Effector CD4-positive, alpha-beta T cell (primary cell): ENCODE data around the gene GPRIN2. TPM values are rescaled to one million over a fixed set of nuclear protein-coding genes. Genes with fewer than 3 reads are reported as not detected.
"Not testable (repeated sequence)": the region's sequence is repeated elsewhere in the genome, so short reads cannot be mapped to it uniquely, and the experiment has no call there.

Source experiments
- DNase-seq: peaks from one replicate; pipeline ENCODE4 v3.0.0-alpha.2; 2020
- total RNA-seq: gene quantifications from one replicate; lab custom pipeline; 2026; lab: John Stamatoyannopoulos, UW

GPRIN2 gene
- total RNA-seq, result not detected

GRCh38 chr10:46556515-46557318 is at the start of gene GPRIN2:
Gene GPRIN2 (minus strand): TSS chr10:46556658. CDS start chr10:46550736, 5,922 bp downstream.
- DNase-seq, result no peak

GRCh38 chr10:46600516-46600915 is 44.1 kb upstream of the GPRIN2 start:
- DNase-seq, result not testable (repeated sequence)

- not testable (repeated sequence) for DNase-seq
Observed at GRCh38 chr10:46597616-46598246, 41.3 kb upstream of the GPRIN2 start.

- not testable (repeated sequence) for DNase-seq
Observed at GRCh38 chr10:46596570-46596969, 40.1 kb upstream of the GPRIN2 start.

- not testable (repeated sequence) for DNase-seq
Observed at GRCh38 chr10:46594453-46595063, 38.1 kb upstream of the GPRIN2 start.

GRCh38 chr10:46593307-46593706 is 36.8 kb upstream of the GPRIN2 start:
- DNase-seq, result not testable (repeated sequence)

GRCh38 chr10:46591053-46591452 is 34.6 kb upstream of the GPRIN2 start:
- DNase-seq, result not testable (repeated sequence)

GRCh38 chr10:46589589-46589988 is 33.1 kb upstream of the GPRIN2 start:
- not testable (repeated sequence) for DNase-seq

- DNase-seq, result not testable (repeated sequence)
Observed at GRCh38 chr10:46588221-46588620, 31.8 kb upstream of the GPRIN2 start.

- DNase-seq, result not testable (repeated sequence)
Observed at GRCh38 chr10:46587546-46587945, 31.1 kb upstream of the GPRIN2 start.

GRCh38 chr10:46585246-46585645 is 28.8 kb upstream of the GPRIN2 start:
- not testable (repeated sequence) for DNase-seq

GRCh38 chr10:46584196-46584595 is 27.7 kb upstream of the GPRIN2 start:
- not testable (repeated sequence) for DNase-seq

- not testable (repeated sequence) for DNase-seq
Observed at GRCh38 chr10:46582568-46582967, 26.1 kb upstream of the GPRIN2 start.

- DNase-seq, result not testable (repeated sequence)
Observed at GRCh38 chr10:46581997-46582396, 25.5 kb upstream of the GPRIN2 start.

GRCh38 chr10:46579378-46579777 is 22.9 kb upstream of the GPRIN2 start:
- not testable (repeated sequence) for DNase-seq

- DNase-seq, result not testable (repeated sequence)
Observed at GRCh38 chr10:46578474-46579178, 22.2 kb upstream of the GPRIN2 start, which contains the start of gene SYT15. Gene SYT15 (plus strand): TSS chr10:46579128. CDS start chr10:46579169, 41 bp downstream.

- not testable (repeated sequence) for DNase-seq
Observed at GRCh38 chr10:46577624-46578473, 21.4 kb upstream of the GPRIN2 start.

- DNase-seq, result not testable (repeated sequence)
Observed at GRCh38 chr10:46573884-46574283, 17.4 kb upstream of the GPRIN2 start.

- DNase-seq, result not testable (repeated sequence)
Observed at GRCh38 chr10:46573314-46573713, 16.9 kb upstream of the GPRIN2 start.

GRCh38 chr10:46572765-46573164 is 16.3 kb upstream of the GPRIN2 start:
- not testable (repeated sequence) for DNase-seq

- not testable (repeated sequence) for DNase-seq
Observed at GRCh38 chr10:46570655-46571054, 14.2 kb upstream of the GPRIN2 start.

GRCh38 chr10:46567151-46567550 is 10.7 kb upstream of the GPRIN2 start:
- not testable (repeated sequence) for DNase-seq
